Tibial nerve (tissue), 4 donors: ENCODE results near the gene PITX1.

ENCODE experiments used
- EP300 ChIP-seq, 2 donors: sonication (generic); formaldehyde crosslinking; IDR thresholded peaks; one replicate each; pipeline ENCODE4 v1.6.1; 2017; ENCODE audit warnings: antibody characterized with exemption in 2 of 2, mild to moderate bottlenecking in 1 of 2
- POLR2A ChIP-seq, 2 donors: fragments of 450-650 bp; IDR thresholded peaks; one replicate each; pipeline ENCODE4 v1.6.1; 2017; ENCODE audit warnings: antibody characterized with exemption in 2 of 2, mild to moderate bottlenecking in 2 of 2, moderate library complexity in 2 of 2
- TF ChIP-seq, protein P1 (sequence below), 5 experiments: fragments of 200-600 bp in 3 of 5; fragments of 450-650 bp in 2 of 5; sonication (generic) in 3 of 5; IDR thresholded peaks; one replicate each; pipeline ENCODE4 v1.5.1; 2016 to 2019; ENCODE audit warnings: antibody characterized with exemption in 5 of 5, mild to moderate bottlenecking in 3 of 5, moderate library complexity in 2 of 5

DNA sequence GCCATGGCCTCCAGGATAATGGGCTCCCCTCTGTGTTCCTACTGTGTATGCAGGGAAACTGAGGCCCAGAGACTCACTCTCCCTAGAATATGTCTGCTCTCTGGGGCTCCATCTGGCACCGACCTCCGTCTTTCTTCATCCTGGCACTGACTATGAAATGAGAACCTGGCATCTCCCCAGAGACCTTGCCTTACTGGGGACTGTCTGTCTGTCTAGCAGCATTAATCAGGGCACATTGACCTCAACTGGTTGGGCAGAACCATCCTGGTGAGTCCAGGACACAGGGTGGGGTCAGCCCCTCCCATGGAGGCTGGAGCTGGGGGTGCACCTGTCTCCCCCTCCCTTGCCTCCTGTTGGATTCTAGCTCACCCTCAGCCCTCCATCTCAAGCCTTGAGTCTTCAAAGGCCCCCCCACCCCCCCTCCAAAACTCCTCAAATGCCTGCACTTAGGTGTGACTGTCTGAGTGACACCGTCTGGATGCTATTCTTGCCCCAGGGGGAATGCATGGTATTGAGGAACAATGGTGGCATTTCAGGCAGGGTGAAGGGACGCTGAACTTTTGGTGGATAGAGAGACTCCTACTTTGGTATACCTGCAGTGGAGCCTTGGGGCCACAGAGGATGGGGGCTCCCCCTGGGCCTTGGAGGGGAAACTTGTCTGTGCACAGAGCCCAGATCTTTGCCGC lies 12.8 kb upstream of the PITX1 start:
- TF ChIP-seq, protein P1, sequence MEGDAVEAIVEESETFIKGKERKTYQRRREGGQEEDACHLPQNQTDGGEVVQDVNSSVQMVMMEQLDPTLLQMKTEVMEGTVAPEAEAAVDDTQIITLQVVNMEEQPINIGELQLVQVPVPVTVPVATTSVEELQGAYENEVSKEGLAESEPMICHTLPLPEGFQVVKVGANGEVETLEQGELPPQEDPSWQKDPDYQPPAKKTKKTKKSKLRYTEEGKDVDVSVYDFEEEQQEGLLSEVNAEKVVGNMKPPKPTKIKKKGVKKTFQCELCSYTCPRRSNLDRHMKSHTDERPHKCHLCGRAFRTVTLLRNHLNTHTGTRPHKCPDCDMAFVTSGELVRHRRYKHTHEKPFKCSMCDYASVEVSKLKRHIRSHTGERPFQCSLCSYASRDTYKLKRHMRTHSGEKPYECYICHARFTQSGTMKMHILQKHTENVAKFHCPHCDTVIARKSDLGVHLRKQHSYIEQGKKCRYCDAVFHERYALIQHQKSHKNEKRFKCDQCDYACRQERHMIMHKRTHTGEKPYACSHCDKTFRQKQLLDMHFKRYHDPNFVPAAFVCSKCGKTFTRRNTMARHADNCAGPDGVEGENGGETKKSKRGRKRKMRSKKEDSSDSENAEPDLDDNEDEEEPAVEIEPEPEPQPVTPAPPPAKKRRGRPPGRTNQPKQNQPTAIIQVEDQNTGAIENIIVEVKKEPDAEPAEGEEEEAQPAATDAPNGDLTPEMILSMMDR (IDR thresholded peaks at IDR 0.05) = no peak
- no peak for TF ChIP-seq POLR2A (IDR thresholded peaks at IDR 0.05)
- no peak for TF ChIP-seq EP300 (IDR thresholded peaks at IDR 0.05)
